HepG2 (cell line): ENCODE results near the gene SLC35F6. TPM values are rescaled to one million over a fixed set of nuclear protein-coding genes. Genes with fewer than 3 reads are reported as not detected.

Experiments used
- AHR ChIP-seq: IDR thresholded peaks from 2 replicates; pipeline ENCODE4 v1.6.1; 2018; ENCODE audit warnings: missing genetic modification reagents, missing compliant biosample characterization
- ATF7-NPFF ChIP-seq: sonication (generic); formaldehyde crosslinking; IDR thresholded peaks from 2 replicates; pipeline ENCODE4 v1.8.1; 2023; ENCODE audit warnings: mild to moderate bottlenecking, low read depth, missing genetic modification reagents, moderate library complexity
- CERS6 ChIP-seq: sonication (generic); formaldehyde crosslinking; IDR thresholded peaks from 2 replicates; pipeline ENCODE4 v1.5.0; 2020; ENCODE audit warnings: missing genetic modification reagents
- HHEX ChIP-seq: IDR thresholded peaks from 2 replicates; pipeline ENCODE4 v1.6.1; 2016; ENCODE audit warnings: control low read depth
- HMG20B ChIP-seq: conservative IDR thresholded peaks from 2 replicates; pipeline ENCODE4 v1.6.1; 2016; ENCODE audit warnings: missing genetic modification reagents, missing compliant biosample characterization
- HOXA3 ChIP-seq: sonication (generic); formaldehyde crosslinking; IDR thresholded peaks from 2 replicates; pipeline ENCODE4 v1.5.0; 2020; ENCODE audit warnings: missing genetic modification reagents
- IRF2 ChIP-seq: IDR thresholded peaks from 2 replicates; pipeline ENCODE4 v1.6.1; 2018; ENCODE audit warnings: missing genetic modification reagents, missing compliant biosample characterization
- KAT8 ChIP-seq: IDR thresholded peaks from 2 replicates; pipeline ENCODE4 v1.6.1; 2016; ENCODE audit warnings: missing genetic modification reagents, missing compliant biosample characterization
- KMT2B ChIP-seq: IDR thresholded peaks from 2 replicates; pipeline ENCODE4 v1.6.1; 2016; ENCODE audit warnings: missing genetic modification reagents, missing compliant biosample characterization
- NR3C1 ChIP-seq: sonication (generic); formaldehyde crosslinking; IDR thresholded peaks from 2 replicates; pipeline ENCODE4 v1.4.0; 2020; ENCODE audit warnings: missing genetic modification reagents
- RBFOX2 ChIP-seq: fragments of 200-400 bp; formaldehyde crosslinking; IDR thresholded peaks from 2 replicates; pipeline ENCODE4 v1.6.1; 2017; ENCODE audit warnings: low read depth, mild to moderate bottlenecking, low read length
- SIN3A ChIP-seq: IDR thresholded peaks from 2 replicates; pipeline ENCODE4 v1.6.1; 2011; ENCODE audit warnings: low read depth, mild to moderate bottlenecking, control low read depth, low read length, borderline replicate concordance
- TCF7L2 ChIP-seq: IDR thresholded peaks from 2 replicates; pipeline ENCODE4 v1.6.1; 2011; ENCODE audit warnings: mild to moderate bottlenecking, low read depth, low read length, moderate library complexity
- ZFP36 ChIP-seq: fragments of 150-350 bp; IDR thresholded peaks from 2 replicates; pipeline ENCODE4 v1.6.1; 2018; ENCODE audit warnings: borderline replicate concordance, low read length, low read depth; ENCODE audit not compliant: partially characterized antibody
- ZNF12 ChIP-seq: sonication (generic); formaldehyde crosslinking; IDR thresholded peaks from 2 replicates; pipeline ENCODE4 v1.5.0; 2020; ENCODE audit warnings: missing genetic modification reagents
- ZNF274 ChIP-seq: sonication (generic); formaldehyde crosslinking; IDR thresholded peaks from 2 replicates; pipeline ENCODE4 v1.5.1; 2020; ENCODE audit warnings: mild to moderate bottlenecking, missing genetic modification reagents
- ZNF557 ChIP-seq: sonication (generic); formaldehyde crosslinking; IDR thresholded peaks from 2 replicates; pipeline ENCODE4 v1.4.0; 2020; ENCODE audit warnings: missing genetic modification reagents
- polyA plus RNA-seq, 8 experiments: library from polyadenylated mRNA; depleted of rRNA in 3 of 8; stranded (reverse) in 7 of 8; unstranded in 1 of 8; fragments of >200 nt; fragmentation: Illumina TruSeq in 4 of 8; extraction: Trizol in 4 of 8; gene quantifications; 2 replicates each; pipeline versions ENCODE4 v1.2.1 to v1.2.3, GENCODE V29; 2011 to 2016; ENCODE audit warnings: low read depth in 4 of 8, missing spikeins in 1 of 8, mixed read lengths in 1 of 8; ENCODE audit not compliant: insufficient read depth in 1 of 8
- total RNA-seq, 5 experiments: library from RNA; depleted of rRNA; stranded (reverse); fragments of >200 nt; fragmentation: Illumina TruSeq; extraction: Trizol; gene quantifications; 2 replicates each; pipeline ENCODE4 v1.2.3, GENCODE V29; 2016; ENCODE audit warnings: low read depth in 1 of 5
- TF ChIP-seq, protein P1 (sequence below): sonication (generic); formaldehyde crosslinking; IDR thresholded peaks from 2 replicates; pipeline ENCODE4 v1.4.0; 2020; ENCODE audit warnings: missing genetic modification reagents, borderline replicate concordance
- TF ChIP-seq, protein P2 (sequence below): sonication (generic); formaldehyde crosslinking; IDR thresholded peaks from 2 replicates; pipeline ENCODE4 v1.8.0; 2022; ENCODE audit warnings: low read depth, missing genetic modification reagents
- TF ChIP-seq, protein P3 (sequence below): sonication (generic); formaldehyde crosslinking; IDR thresholded peaks from 2 replicates; pipeline ENCODE4 v1.4.0; 2020; ENCODE audit warnings: low read depth, mild to moderate bottlenecking, missing genetic modification reagents

Gene SLC35F6
- total and polyA plus RNA-seq, 2 of the 13 experiments (the other 11 are each of a cell fraction or from before 2014, with no cell fraction given) = 15.2 to 21.2 TPM

- no peak for TF ChIP-seq CERS6 (CRISPR knock-in tag)
- TF ChIP-seq TCF7L2 = no peak
- no peak for TF ChIP-seq ZFP36
- peak; percentile 44; the same call in 1 of the 2 replicates for TF ChIP-seq SIN3A
- TF ChIP-seq HMG20B (CRISPR knock-in tag) = no peak
- peak; percentile 52; the same call in 1 of the 2 replicates for TF ChIP-seq ZNF12 (CRISPR knock-in tag)
- no peak; the same call in 1 of the 2 replicates for TF ChIP-seq HOXA3
- TF ChIP-seq KAT8 (CRISPR knock-in tag) = 0 out of 2 replicates have a peak, but pooled peaks have one; percentile 36
- TF ChIP-seq KMT2B (CRISPR knock-in tag) = peak; percentile 30; the same call in 1 of the 2 replicates
- TF ChIP-seq, protein P1, sequence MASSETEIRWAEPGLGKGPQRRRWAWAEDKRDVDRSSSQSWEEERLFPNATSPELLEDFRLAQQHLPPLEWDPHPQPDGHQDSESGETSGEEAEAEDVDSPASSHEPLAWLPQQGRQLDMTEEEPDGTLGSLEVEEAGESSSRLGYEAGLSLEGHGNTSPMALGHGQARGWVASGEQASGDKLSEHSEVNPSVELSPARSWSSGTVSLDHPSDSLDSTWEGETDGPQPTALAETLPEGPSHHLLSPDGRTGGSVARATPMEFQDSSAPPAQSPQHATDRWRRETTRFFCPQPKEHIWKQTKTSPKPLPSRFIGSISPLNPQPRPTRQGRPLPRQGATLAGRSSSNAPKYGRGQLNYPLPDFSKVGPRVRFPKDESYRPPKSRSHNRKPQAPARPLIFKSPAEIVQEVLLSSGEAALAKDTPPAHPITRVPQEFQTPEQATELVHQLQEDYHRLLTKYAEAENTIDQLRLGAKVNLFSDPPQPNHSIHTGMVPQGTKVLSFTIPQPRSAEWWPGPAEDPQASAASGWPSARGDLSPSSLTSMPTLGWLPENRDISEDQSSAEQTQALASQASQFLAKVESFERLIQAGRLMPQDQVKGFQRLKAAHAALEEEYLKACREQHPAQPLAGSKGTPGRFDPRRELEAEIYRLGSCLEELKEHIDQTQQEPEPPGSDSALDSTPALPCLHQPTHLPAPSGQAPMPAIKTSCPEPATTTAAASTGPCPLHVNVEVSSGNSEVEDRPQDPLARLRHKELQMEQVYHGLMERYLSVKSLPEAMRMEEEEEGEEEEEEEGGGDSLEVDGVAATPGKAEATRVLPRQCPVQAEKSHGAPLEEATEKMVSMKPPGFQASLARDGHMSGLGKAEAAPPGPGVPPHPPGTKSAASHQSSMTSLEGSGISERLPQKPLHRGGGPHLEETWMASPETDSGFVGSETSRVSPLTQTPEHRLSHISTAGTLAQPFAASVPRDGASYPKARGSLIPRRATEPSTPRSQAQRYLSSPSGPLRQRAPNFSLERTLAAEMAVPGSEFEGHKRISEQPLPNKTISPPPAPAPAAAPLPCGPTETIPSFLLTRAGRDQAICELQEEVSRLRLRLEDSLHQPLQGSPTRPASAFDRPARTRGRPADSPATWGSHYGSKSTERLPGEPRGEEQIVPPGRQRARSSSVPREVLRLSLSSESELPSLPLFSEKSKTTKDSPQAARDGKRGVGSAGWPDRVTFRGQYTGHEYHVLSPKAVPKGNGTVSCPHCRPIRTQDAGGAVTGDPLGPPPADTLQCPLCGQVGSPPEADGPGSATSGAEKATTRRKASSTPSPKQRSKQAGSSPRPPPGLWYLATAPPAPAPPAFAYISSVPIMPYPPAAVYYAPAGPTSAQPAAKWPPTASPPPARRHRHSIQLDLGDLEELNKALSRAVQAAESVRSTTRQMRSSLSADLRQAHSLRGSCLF = no peak
- no peak for TF ChIP-seq NR3C1 (CRISPR knock-in tag)
- no peak for TF ChIP-seq ATF7-NPFF (CRISPR knock-in tag)
- 0 out of 2 replicates have a peak, but pooled peaks have one; percentile 25 for TF ChIP-seq IRF2 (CRISPR knock-in tag)
- TF ChIP-seq, protein P2, sequence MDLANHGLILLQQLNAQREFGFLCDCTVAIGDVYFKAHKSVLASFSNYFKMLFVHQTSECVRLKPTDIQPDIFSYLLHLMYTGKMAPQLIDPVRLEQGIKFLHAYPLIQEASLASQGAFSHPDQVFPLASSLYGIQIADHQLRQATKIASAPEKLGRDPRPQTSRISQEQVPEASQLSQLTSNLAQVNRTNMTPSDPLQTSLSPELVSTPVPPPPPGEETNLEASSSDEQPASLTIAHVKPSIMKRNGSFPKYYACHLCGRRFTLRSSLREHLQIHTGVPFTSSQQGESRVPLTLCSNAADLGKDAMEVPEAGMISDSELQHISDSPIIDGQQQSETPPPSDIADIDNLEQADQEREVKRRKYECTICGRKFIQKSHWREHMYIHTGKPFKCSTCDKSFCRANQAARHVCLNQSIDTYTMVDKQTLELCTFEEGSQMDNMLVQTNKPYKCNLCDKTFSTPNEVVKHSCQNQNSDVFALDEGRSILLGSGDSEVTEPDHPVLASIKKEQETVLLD (CRISPR knock-in tag) = no peak
- TF ChIP-seq RBFOX2 = no peak
- no peak for TF ChIP-seq ZNF557 (CRISPR knock-in tag)
- TF ChIP-seq, protein P3, sequence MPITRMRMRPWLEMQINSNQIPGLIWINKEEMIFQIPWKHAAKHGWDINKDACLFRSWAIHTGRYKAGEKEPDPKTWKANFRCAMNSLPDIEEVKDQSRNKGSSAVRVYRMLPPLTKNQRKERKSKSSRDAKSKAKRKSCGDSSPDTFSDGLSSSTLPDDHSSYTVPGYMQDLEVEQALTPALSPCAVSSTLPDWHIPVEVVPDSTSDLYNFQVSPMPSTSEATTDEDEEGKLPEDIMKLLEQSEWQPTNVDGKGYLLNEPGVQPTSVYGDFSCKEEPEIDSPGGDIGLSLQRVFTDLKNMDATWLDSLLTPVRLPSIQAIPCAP = no peak
- no peak for TF ChIP-seq HHEX (CRISPR knock-in tag)
- TF ChIP-seq ZNF274 (CRISPR knock-in tag) = no peak
- no peak for TF ChIP-seq AHR
These were observed 8.2 kb downstream of the SLC35F6 start (continued) for GRCh38 chr2:26772064-26773001.
